WTC11 (cell line): ENCODE data around the gene DLGAP4. TPM values are rescaled to one million over a fixed set of nuclear protein-coding genes. Genes with fewer than 3 reads are reported as not detected.
A peak's percentile ranks its signal among the peaks of the same experiment; 100 is the strongest.

Source experiments
- ATAC-seq: fragments of 200-7000 bp; cut with Tn5 transposase; 2 replicates; pipeline ENCODE4 v1.10.0; 2021; ENCODE audit warnings: mild to moderate bottlenecking, moderate library complexity
- CTCF ChIA-PET: fragments of 300-600 bp; sonication (Branson Sonifier 250); formaldehyde crosslinking; loops from one replicate; lab custom pipeline; 2021; ENCODE audit warnings: antibody characterized with exemption; lab: Charles Lee
- POLR2A ChIA-PET: fragments of 350-600 bp; sonication (Branson Sonifier 250); formaldehyde crosslinking; loops from one replicate; lab custom pipeline; 2021; ENCODE audit warnings: antibody characterized with exemption; lab: Charles Lee
- DNase-seq: peaks from one replicate; pipeline ENCODE4 v3.0.0; 2021; ENCODE audit warnings: low spot score
- H3K27ac Mint-ChIP-seq: 2 replicates; pipeline ENCODE4 v1.8.0; 2021; ENCODE audit warnings: mixed read lengths
- H3K27me3 Mint-ChIP-seq: 2 replicates; pipeline ENCODE4 v1.8.0; 2021; ENCODE audit warnings: low read depth, mild to moderate bottlenecking, moderate library complexity, mixed read lengths
- H3K36me3 Mint-ChIP-seq: 2 replicates; pipeline ENCODE4 v1.8.0; 2021; ENCODE audit warnings: mixed read lengths
- H3K4me1 Mint-ChIP-seq: 2 replicates; pipeline ENCODE4 v1.8.0; 2022; ENCODE audit warnings: mixed read lengths
- H3K4me3 Mint-ChIP-seq: 2 replicates; pipeline ENCODE4 v1.8.0; 2021; ENCODE audit warnings: mild to moderate bottlenecking, moderate library complexity, mixed read lengths
- H3K9me3 Mint-ChIP-seq: 2 replicates; pipeline ENCODE4 v1.8.0; 2021; ENCODE audit warnings: mixed read lengths
- CREB1 ChIP-seq: sonication (generic); formaldehyde crosslinking; IDR thresholded peaks from 2 replicates; pipeline ENCODE4 v1.8.0; 2023; ENCODE audit warnings: mild to moderate bottlenecking, missing genetic modification reagents
- CREM ChIP-seq: sonication (generic); formaldehyde crosslinking; IDR thresholded peaks from 2 replicates; pipeline ENCODE4 v1.8.1; 2022; ENCODE audit warnings: mild to moderate bottlenecking, missing genetic modification reagents, moderate library complexity
- ELF4 ChIP-seq: sonication (generic); formaldehyde crosslinking; IDR thresholded peaks from 2 replicates; pipeline ENCODE4 v1.8.1; 2022; ENCODE audit warnings: low read depth, mild to moderate bottlenecking, moderate library complexity, missing genetic modification reagents
- EMX1 ChIP-seq: fragments of 250-450 bp; sonication (Bioruptor Pico); IDR thresholded peaks from 2 replicates; pipeline ENCODE4 v1.8.0; 2021; ENCODE audit warnings: mild to moderate bottlenecking
- KAT7 ChIP-seq: sonication (generic); formaldehyde crosslinking; IDR thresholded peaks from 2 replicates; pipeline ENCODE4 v1.8.1; 2023; ENCODE audit warnings: missing genetic modification reagents, mild to moderate bottlenecking, borderline replicate concordance
- MXD4 ChIP-seq: fragments of 250-450 bp; sonication (Bioruptor Pico); IDR thresholded peaks from 2 replicates; pipeline ENCODE4 v1.8.0; 2021; ENCODE audit warnings: mild to moderate bottlenecking, moderate library complexity, borderline replicate concordance
- NFYB ChIP-seq: sonication (generic); formaldehyde crosslinking; conservative IDR thresholded peaks from 2 replicates; pipeline ENCODE4 v1.8.0; 2022; ENCODE audit warnings: low read depth, missing genetic modification reagents
- RELA ChIP-seq: sonication (generic); formaldehyde crosslinking; IDR thresholded peaks from 2 replicates; pipeline ENCODE4 v1.8.1; 2022; ENCODE audit warnings: missing genetic modification reagents, mild to moderate bottlenecking, borderline replicate concordance
- TCF7 ChIP-seq: sonication (generic); formaldehyde crosslinking; IDR thresholded peaks from 2 replicates; pipeline ENCODE4 v1.8.0; 2022; ENCODE audit warnings: mild to moderate bottlenecking, low read depth, missing genetic modification reagents, moderate library complexity
- TEAD1 ChIP-seq: sonication (generic); formaldehyde crosslinking; IDR thresholded peaks from 2 replicates; pipeline ENCODE4 v1.8.0; 2022; ENCODE audit warnings: mild to moderate bottlenecking, missing genetic modification reagents
- TEAD4 ChIP-seq: sonication (generic); formaldehyde crosslinking; IDR thresholded peaks from 2 replicates; pipeline ENCODE4 v1.8.0; 2022; ENCODE audit warnings: mild to moderate bottlenecking, missing genetic modification reagents
- TP53 ChIP-seq: sonication (generic); formaldehyde crosslinking; IDR thresholded peaks from 2 replicates; pipeline ENCODE4 v1.8.1; 2023; ENCODE audit warnings: mild to moderate bottlenecking, missing genetic modification reagents
- ZBTB21 ChIP-seq: sonication (generic); formaldehyde crosslinking; IDR thresholded peaks from 2 replicates; pipeline ENCODE4 v1.8.1; 2023; ENCODE audit warnings: mild to moderate bottlenecking, missing genetic modification reagents, borderline replicate concordance
- ZNF232 ChIP-seq: sonication (generic); formaldehyde crosslinking; IDR thresholded peaks from 2 replicates; pipeline ENCODE4 v1.8.0; 2022; ENCODE audit warnings: mild to moderate bottlenecking, missing genetic modification reagents
- ZNF263 ChIP-seq: sonication (generic); formaldehyde crosslinking; IDR thresholded peaks from 2 replicates; pipeline ENCODE4 v1.8.1; 2022; ENCODE audit warnings: low read depth, mild to moderate bottlenecking, moderate library complexity, missing genetic modification reagents
- ZNF317 ChIP-seq: sonication (generic); formaldehyde crosslinking; IDR thresholded peaks from 2 replicates; pipeline ENCODE4 v1.8.1; 2023; ENCODE audit warnings: low read depth, mild to moderate bottlenecking, moderate library complexity, missing genetic modification reagents, borderline replicate concordance
- total RNA-seq: library from RNA; stranded (reverse); gene quantifications from 3 replicates; pipeline ENCODE4 v1.2.3, GENCODE V29; 2021
- TF ChIP-seq, protein P1 (sequence below): fragments of 250-450 bp; sonication (Bioruptor Pico); conservative IDR thresholded peaks from 2 replicates; pipeline ENCODE4 v1.9.0; 2021; ENCODE audit warnings: mild to moderate bottlenecking
- TF ChIP-seq, protein P2 (sequence below): sonication (generic); formaldehyde crosslinking; IDR thresholded peaks from 2 replicates; pipeline ENCODE4 v1.8.0; 2022; ENCODE audit warnings: mild to moderate bottlenecking, missing genetic modification reagents
- TF ChIP-seq, protein P3 (sequence below): sonication (generic); formaldehyde crosslinking; IDR thresholded peaks from 2 replicates; pipeline ENCODE4 v1.8.0; 2023; ENCODE audit warnings: mild to moderate bottlenecking, missing genetic modification reagents
- TF ChIP-seq, protein P4 (sequence below): sonication (generic); formaldehyde crosslinking; IDR thresholded peaks from 2 replicates; pipeline ENCODE4 v1.8.0; 2023; ENCODE audit warnings: missing genetic modification reagents, mild to moderate bottlenecking, borderline replicate concordance
- TF ChIP-seq, protein P5 (sequence below): fragments of 250-450 bp; sonication (Bioruptor Pico); IDR thresholded peaks from 2 replicates; pipeline ENCODE4 v1.9.0; 2021; ENCODE audit warnings: mild to moderate bottlenecking
- TF ChIP-seq, protein P6 (sequence below): sonication (generic); formaldehyde crosslinking; IDR thresholded peaks from 2 replicates; pipeline ENCODE4 v1.8.1; 2022; ENCODE audit warnings: missing genetic modification reagents, borderline replicate concordance

The DLGAP4 gene
- total RNA-seq, 1 experiment from 2014 or later: 52.6 TPM

DNA sequence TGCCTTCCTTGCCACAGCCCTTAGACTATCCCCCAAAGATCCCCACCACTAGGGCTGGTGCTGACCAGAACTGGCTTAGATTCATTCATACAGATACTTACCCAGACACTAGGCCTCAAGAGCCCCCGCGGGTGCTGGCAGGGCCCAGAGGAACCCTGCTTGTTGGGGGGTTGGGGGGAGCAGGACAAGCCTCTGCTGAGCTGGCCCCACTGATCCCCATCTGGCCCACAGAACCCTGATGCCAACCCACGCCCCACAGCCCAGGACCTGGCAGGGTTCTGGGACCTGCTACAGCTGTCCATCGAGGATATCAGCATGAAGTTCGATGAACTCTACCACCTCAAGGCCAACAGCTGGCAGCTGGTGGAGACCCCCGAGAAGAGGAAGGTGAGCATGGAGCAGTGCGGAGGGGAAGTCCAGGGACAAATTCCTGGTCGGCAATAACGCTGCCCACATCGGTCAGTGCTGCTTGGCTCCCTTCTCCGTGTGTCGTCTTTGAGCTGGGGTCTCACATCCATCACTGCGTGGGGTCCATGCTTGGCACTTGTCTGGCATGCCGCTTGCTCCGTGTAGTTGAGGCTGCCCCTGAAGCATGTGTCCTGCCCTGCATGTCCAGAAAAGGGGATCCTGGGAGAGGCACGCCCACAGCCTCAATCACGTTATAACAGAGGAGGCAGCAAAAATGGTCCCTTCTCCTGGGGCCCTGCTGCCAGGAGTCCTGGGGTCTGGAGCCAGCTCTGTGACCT, 219.7 kb downstream of the DLGAP4 start (continued):
- TF ChIP-seq, protein P1, sequence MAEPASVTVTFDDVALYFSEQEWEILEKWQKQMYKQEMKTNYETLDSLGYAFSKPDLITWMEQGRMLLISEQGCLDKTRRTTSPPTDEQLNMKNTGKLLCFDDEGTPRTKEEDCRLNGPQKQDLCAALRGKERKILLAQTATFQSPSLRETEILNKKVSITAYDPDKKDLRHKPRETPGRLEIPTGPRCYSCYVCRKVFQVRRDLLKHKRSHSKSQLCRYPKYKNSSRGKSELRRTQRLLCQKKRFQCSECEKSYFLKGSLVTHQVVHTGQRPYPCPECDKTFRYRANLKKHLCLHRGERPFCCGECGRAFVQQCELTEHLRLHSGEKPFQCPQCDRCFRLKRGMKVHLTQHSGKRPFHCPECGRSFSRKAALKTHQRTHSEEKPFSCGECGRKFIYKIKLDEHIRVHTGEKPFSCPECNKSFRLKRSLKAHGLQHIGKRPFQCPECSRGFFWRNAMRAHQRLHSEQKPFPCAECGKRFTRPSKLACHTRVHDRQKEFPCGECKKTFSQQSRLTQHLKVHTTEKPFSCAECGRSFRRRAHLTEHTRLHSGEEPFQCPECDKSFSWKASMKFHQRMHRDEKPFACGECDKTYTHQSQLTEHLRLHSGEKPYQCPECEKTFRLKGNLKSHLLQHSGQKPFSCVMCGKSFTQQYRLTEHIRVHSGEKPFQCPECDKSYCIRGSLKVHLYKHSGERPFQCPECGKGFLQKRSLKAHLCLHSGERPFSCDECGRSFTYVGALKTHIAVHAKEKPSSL (CRISPR knock-in tag): no peak
- TF ChIP-seq TEAD4 (CRISPR knock-in tag) (no peak), TEAD1 (CRISPR knock-in tag) (no peak), ELF4 (CRISPR knock-in tag) (no peak), TCF7 (CRISPR knock-in tag) (no peak)
- TF ChIP-seq, protein P2, sequence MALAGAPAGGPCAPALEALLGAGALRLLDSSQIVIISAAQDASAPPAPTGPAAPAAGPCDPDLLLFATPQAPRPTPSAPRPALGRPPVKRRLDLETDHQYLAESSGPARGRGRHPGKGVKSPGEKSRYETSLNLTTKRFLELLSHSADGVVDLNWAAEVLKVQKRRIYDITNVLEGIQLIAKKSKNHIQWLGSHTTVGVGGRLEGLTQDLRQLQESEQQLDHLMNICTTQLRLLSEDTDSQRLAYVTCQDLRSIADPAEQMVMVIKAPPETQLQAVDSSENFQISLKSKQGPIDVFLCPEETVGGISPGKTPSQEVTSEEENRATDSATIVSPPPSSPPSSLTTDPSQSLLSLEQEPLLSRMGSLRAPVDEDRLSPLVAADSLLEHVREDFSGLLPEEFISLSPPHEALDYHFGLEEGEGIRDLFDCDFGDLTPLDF (CRISPR knock-in tag): no peak

DNA sequence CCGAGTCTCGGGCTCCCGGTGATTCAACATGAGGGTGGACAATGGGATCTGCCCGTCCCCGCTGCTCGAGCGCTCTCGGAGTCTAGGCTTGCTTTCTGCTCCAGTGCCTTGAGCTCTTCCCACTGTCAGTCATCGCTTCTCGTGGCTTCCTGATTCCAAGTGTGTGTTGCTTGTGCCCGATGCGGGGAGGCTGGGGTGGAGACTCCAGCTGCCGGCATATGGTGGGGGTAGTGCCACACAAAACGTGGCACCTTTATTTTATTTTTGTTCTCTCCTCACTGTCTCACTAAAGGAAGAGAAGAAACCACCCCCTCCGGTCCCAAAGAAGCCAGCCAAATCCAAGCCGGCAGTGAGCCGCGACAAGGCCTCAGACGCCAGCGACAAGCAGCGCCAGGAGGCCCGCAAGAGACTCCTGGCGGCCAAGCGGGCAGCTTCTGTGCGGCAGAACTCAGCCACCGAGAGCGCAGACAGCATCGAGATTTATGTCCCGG, 220.4 kb downstream of the DLGAP4 start:
- ATAC-seq (no peak), DNase-seq (no peak)
- Mint-ChIP-seq H3K36me3 (peaks cover 21% of the 10 kb centered on the region), H3K4me1 (no peaks in the 10 kb centered on the region), H3K4me3 (no peak overlapping the region), H3K9me3 (no peaks in the 10 kb centered on the region), H3K27ac (peak overlapping the region; percentile 74), H3K27me3 (no peaks in the 10 kb centered on the region)
- ChIA-PET CTCF (interaction anchor here (0.8 to 1.3 kb wide), 3 partner anchors 78 to 310 kb away, joined by 3 to 5 read pairs (median 3); partner anchors contain the start of gene RAB5IF), POLR2A (no interaction called here)
- TF ChIP-seq KAT7: no peak
- TF ChIP-seq, protein P3, sequence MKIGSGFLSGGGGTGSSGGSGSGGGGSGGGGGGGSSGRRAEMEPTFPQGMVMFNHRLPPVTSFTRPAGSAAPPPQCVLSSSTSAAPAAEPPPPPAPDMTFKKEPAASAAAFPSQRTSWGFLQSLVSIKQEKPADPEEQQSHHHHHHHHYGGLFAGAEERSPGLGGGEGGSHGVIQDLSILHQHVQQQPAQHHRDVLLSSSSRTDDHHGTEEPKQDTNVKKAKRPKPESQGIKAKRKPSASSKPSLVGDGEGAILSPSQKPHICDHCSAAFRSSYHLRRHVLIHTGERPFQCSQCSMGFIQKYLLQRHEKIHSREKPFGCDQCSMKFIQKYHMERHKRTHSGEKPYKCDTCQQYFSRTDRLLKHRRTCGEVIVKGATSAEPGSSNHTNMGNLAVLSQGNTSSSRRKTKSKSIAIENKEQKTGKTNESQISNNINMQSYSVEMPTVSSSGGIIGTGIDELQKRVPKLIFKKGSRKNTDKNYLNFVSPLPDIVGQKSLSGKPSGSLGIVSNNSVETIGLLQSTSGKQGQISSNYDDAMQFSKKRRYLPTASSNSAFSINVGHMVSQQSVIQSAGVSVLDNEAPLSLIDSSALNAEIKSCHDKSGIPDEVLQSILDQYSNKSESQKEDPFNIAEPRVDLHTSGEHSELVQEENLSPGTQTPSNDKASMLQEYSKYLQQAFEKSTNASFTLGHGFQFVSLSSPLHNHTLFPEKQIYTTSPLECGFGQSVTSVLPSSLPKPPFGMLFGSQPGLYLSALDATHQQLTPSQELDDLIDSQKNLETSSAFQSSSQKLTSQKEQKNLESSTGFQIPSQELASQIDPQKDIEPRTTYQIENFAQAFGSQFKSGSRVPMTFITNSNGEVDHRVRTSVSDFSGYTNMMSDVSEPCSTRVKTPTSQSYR (CRISPR knock-in tag): no peak
- TF ChIP-seq ELF4 (CRISPR knock-in tag): no peak
- no peak for TF ChIP-seq RELA (CRISPR knock-in tag)
- TF ChIP-seq, protein P4, sequence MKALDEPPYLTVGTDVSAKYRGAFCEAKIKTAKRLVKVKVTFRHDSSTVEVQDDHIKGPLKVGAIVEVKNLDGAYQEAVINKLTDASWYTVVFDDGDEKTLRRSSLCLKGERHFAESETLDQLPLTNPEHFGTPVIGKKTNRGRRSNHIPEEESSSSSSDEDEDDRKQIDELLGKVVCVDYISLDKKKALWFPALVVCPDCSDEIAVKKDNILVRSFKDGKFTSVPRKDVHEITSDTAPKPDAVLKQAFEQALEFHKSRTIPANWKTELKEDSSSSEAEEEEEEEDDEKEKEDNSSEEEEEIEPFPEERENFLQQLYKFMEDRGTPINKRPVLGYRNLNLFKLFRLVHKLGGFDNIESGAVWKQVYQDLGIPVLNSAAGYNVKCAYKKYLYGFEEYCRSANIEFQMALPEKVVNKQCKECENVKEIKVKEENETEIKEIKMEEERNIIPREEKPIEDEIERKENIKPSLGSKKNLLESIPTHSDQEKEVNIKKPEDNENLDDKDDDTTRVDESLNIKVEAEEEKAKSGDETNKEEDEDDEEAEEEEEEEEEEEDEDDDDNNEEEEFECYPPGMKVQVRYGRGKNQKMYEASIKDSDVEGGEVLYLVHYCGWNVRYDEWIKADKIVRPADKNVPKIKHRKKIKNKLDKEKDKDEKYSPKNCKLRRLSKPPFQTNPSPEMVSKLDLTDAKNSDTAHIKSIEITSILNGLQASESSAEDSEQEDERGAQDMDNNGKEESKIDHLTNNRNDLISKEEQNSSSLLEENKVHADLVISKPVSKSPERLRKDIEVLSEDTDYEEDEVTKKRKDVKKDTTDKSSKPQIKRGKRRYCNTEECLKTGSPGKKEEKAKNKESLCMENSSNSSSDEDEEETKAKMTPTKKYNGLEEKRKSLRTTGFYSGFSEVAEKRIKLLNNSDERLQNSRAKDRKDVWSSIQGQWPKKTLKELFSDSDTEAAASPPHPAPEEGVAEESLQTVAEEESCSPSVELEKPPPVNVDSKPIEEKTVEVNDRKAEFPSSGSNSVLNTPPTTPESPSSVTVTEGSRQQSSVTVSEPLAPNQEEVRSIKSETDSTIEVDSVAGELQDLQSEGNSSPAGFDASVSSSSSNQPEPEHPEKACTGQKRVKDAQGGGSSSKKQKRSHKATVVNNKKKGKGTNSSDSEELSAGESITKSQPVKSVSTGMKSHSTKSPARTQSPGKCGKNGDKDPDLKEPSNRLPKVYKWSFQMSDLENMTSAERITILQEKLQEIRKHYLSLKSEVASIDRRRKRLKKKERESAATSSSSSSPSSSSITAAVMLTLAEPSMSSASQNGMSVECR: no peak
- no peak for TF ChIP-seq EMX1 (CRISPR knock-in tag)
- TF ChIP-seq CREM (CRISPR knock-in tag): no peak
- TF ChIP-seq ZNF263 (CRISPR knock-in tag): no peak
- no peak for TF ChIP-seq TEAD1 (CRISPR knock-in tag)
- TF ChIP-seq, protein P5, sequence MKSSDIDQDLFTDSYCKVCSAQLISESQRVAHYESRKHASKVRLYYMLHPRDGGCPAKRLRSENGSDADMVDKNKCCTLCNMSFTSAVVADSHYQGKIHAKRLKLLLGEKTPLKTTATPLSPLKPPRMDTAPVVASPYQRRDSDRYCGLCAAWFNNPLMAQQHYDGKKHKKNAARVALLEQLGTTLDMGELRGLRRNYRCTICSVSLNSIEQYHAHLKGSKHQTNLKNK: no peak
- TF ChIP-seq, protein P6, sequence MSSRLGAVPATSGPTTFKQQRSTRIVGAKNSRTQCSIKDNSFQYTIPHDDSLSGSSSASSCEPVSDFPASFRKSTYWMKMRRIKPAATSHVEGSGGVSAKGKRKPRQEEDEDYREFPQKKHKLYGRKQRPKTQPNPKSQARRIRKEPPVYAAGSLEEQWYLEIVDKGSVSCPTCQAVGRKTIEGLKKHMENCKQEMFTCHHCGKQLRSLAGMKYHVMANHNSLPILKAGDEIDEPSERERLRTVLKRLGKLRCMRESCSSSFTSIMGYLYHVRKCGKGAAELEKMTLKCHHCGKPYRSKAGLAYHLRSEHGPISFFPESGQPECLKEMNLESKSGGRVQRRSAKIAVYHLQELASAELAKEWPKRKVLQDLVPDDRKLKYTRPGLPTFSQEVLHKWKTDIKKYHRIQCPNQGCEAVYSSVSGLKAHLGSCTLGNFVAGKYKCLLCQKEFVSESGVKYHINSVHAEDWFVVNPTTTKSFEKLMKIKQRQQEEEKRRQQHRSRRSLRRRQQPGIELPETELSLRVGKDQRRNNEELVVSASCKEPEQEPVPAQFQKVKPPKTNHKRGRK (CRISPR knock-in tag): no peak
- no peak for TF ChIP-seq ZNF317 (CRISPR knock-in tag)
- TF ChIP-seq ZBTB21 (CRISPR knock-in tag): no peak
- no peak for TF ChIP-seq CREB1 (CRISPR knock-in tag)
- TF ChIP-seq TP53 (CRISPR knock-in tag): no peak
- TF ChIP-seq ZNF232 (CRISPR knock-in tag): no peak
- no peak for TF ChIP-seq NFYB (CRISPR knock-in tag)
- no peak for TF ChIP-seq MXD4 (CRISPR knock-in tag)
